ENCODE measurements around the gene CD40. TPM values are rescaled to one million over a fixed set of nuclear protein-coding genes. Genes with fewer than 3 reads are reported as not detected.

CD40 gene
- total and polyA plus RNA-seq, 2 of the 8 experiments (the other 6 are each of a cell fraction or from before 2014, with no cell fraction given) = 14.5 to 18.8 TPM

- TF ChIP-seq CTCF (IDR thresholded peaks at IDR 0.05; ENCODE audit: control extremely low read depth in 1 of 3, insufficient read depth in 1 of 3, low read depth in 1 of 3, low read length in 3 of 3) (peak; percentile 45 to 50 (median 47)), ZNF274 (IDR thresholded peaks at IDR 0.05; ENCODE audit: borderline replicate concordance, extremely low read depth, low read length) (no peak), CBX8 (IDR thresholded peaks at IDR 0.05; ENCODE audit: borderline replicate concordance, low read depth, low read length) (no peak), EZH2 (IDR thresholded peaks at IDR 0.05; ENCODE audit: low read depth, low read length, severe bottlenecking) (no peak), NANOG (IDR thresholded peaks at IDR 0.05; ENCODE audit: insufficient read depth, low read depth, low read length, poor library complexity, severe bottlenecking) (no peak), SUZ12 (IDR thresholded peaks at IDR 0.05; ENCODE audit: low read length) (no peak), TEAD4 (IDR thresholded peaks at IDR 0.05; ENCODE audit: low read depth, low read length) (no peak), SIRT6 (IDR thresholded peaks at IDR 0.05; ENCODE audit: low read length) (no peak), CBX5 (IDR thresholded peaks at IDR 0.05; ENCODE audit: low read depth, low read length) (no peak), SP1 (IDR thresholded peaks at IDR 0.05; ENCODE audit: low read depth, low read length) (no peak), TBP (IDR thresholded peaks at IDR 0.05; ENCODE audit: low read depth, low read length) (no peak), RBBP5 (IDR thresholded peaks at IDR 0.05; ENCODE audit: borderline replicate concordance, low read depth, low read length) (peak; percentile 65; the same call in 1 of the 2 replicates), KDM1A (IDR thresholded peaks at IDR 0.05; ENCODE audit: borderline replicate concordance, low read length) (0 out of 2 replicates have a peak, but pooled peaks have one; percentile 61)
Measured at GRCh38 chr20:46099491-46100287, 18.4 kb upstream of the CD40 start (continued).

Data from H1 (cell line).